ENCODE data around the gene PHIP. TPM values are rescaled to one million over a fixed set of nuclear protein-coding genes. Genes with fewer than 3 reads are reported as not detected.

PHIP gene
- total and polyA plus RNA-seq, 10 of the 15 experiments (the other 5 are each of a cell fraction or from before 2014, with no cell fraction given) = 8.5 to 34.6 (median 17.9) TPM

- WGBS (ENCODE audit: insufficient coverage, insufficient replicate concordance, low lambda C conversion rate, missing lambda C conversion rate) = 33% methylated on average over 3 of the region's 3 CpGs
- Histone ChIP-seq H3K4me2 (ENCODE audit: control insufficient read depth, insufficient read depth) (no peak overlapping the region), H3K79me2 (ENCODE audit: control insufficient read depth, insufficient read depth, low read length) (no peaks in the 10 kb centered on the region), H3K36me3 (ENCODE audit: control insufficient read depth in 2 of 2, insufficient read depth in 2 of 2, low read length in 1 of 2) (no peaks in the 10 kb centered on the region), H3K27me3 (replicated peaks in 1 of 2; ENCODE audit: control insufficient read depth in 2 of 2, insufficient read depth in 2 of 2, low read length in 1 of 2) (no peaks in the 10 kb centered on the region), H3K4me1 (ENCODE audit: control insufficient read depth, insufficient read depth, low read length) (no peaks in the 10 kb centered on the region), H3K27ac (ENCODE audit: control insufficient read depth, insufficient read depth) (no peak overlapping the region), H3K9ac (ENCODE audit: control insufficient read depth, insufficient read depth, low read length) (no peak overlapping the region), H2AFZ (ENCODE audit: control insufficient read depth, low read depth, low read length) (no peak overlapping the region; the same call in 1 of the 2 replicates), H3K4me3 (no peak overlapping the region), H3K9me3 (replicated peaks; ENCODE audit: control insufficient read depth, insufficient read depth, low read length) (no peaks in the 10 kb centered on the region; the same call in 2 of the 3 replicates), H4K20me1 (ENCODE audit: control insufficient read depth, insufficient read depth) (no peaks in the 10 kb centered on the region)
- ATAC-seq (peak; percentile 61), FAIRE-seq (no peak), DNase-seq (ENCODE audit: low read depth, low spot score) (no peak)
- intact Hi-C loops (cut with micrococcal nuclease; ENCODE audit: unreplicated experiment) = no loop called here
- ChIA-PET RAD21 (ENCODE audit: unreplicated experiment) (no interaction called here), SMC1A (ENCODE audit: uncharacterized antibody, unreplicated experiment) (no interaction called here), POLR2A (no interaction called here), CTCF (no interaction called here)
- in situ Hi-C loops (cut with MboI) = no loop called here
- TF ChIP-seq SPI1 (IDR thresholded peaks at IDR 0.05; ENCODE audit: borderline replicate concordance, insufficient read depth, low read depth, low read length) (peak; percentile 69), CEBPB (IDR thresholded peaks at IDR 0.05; ENCODE audit: borderline replicate concordance in 1 of 2, low read depth in 2 of 2, low read length in 2 of 2) (peak in 1 of 2 experiments; percentile 28; a peak in 1 of 4 replicates), CHD2 (IDR thresholded peaks at IDR 0.05; ENCODE audit: borderline replicate concordance, low read depth, low read length) (no peak)
- BruUV-seq (replicated peaks) = no TSS peak
Measured at GRCh38 chr6:78909391-78909790, 168.7 kb downstream of the PHIP start.

- H3K27me3 ChIP-seq (replicated peaks in 1 of 2; ENCODE audit: control insufficient read depth in 2 of 2, insufficient read depth in 2 of 2, low read length in 1 of 2) = no peaks in the 10 kb centered on the region
- no peaks in the 10 kb centered on the region; the same call in 2 of the 3 replicates for H3K9me3 ChIP-seq (replicated peaks; ENCODE audit: control insufficient read depth, insufficient read depth, low read length)
- RAD21 ChIA-PET (ENCODE audit: unreplicated experiment) = no interaction called here
- POLR2A ChIA-PET = no interaction called here
- no peak overlapping the region for H3K4me3 ChIP-seq
- FAIRE-seq = no peak
- WGBS (ENCODE audit: insufficient coverage, insufficient replicate concordance, low lambda C conversion rate, missing lambda C conversion rate) = 75% methylated on average over 2 of the region's 2 CpGs
- SMC1A ChIA-PET (ENCODE audit: uncharacterized antibody, unreplicated experiment) = no interaction called here
- H3K4me1 ChIP-seq (ENCODE audit: control insufficient read depth, insufficient read depth, low read length) = no peaks in the 10 kb centered on the region
- H3K4me2 ChIP-seq (ENCODE audit: control insufficient read depth, insufficient read depth) = no peak overlapping the region
- H3K27ac ChIP-seq (ENCODE audit: control insufficient read depth, insufficient read depth) = no peak overlapping the region
- H2AFZ ChIP-seq (ENCODE audit: control insufficient read depth, low read depth, low read length) = no peak overlapping the region
- H4K20me1 ChIP-seq (ENCODE audit: control insufficient read depth, insufficient read depth) = no peaks in the 10 kb centered on the region
- no peaks in the 10 kb centered on the region for H3K79me2 ChIP-seq (ENCODE audit: control insufficient read depth, insufficient read depth, low read length)
- intact Hi-C loops (cut with micrococcal nuclease; ENCODE audit: unreplicated experiment) (no loop called here), in situ Hi-C loops (cut with MboI) (no loop called here)
- BruUV-seq (replicated peaks) = no TSS peak
- no peak for DNase-seq (ENCODE audit: low read depth, low spot score)
- H3K36me3 ChIP-seq (ENCODE audit: control insufficient read depth in 2 of 2, insufficient read depth in 2 of 2, low read length in 1 of 2) = no peaks in the 10 kb centered on the region
- H3K9ac ChIP-seq (ENCODE audit: control insufficient read depth, insufficient read depth, low read length) = no peak overlapping the region
- CTCF ChIA-PET = no interaction called here
- TF ChIP-seq E4F1 (IDR thresholded peaks at IDR 0.05; ENCODE audit: borderline replicate concordance, partially characterized antibody) (no peak), POLR2A (IDR thresholded peaks at IDR 0.05; ENCODE audit: low read depth, low read length) (no peak), PAX5 (IDR thresholded peaks at IDR 0.05; ENCODE audit: borderline replicate concordance, low read depth, low read length) (no peak)
- no peak for ATAC-seq
Measured at GRCh38 chr6:78908621-78909020, 169.4 kb downstream of the PHIP start.

Data from GM12878 (cell line).